ENCODE data around the gene CXCL3.

Gene CXCL3

DNA sequence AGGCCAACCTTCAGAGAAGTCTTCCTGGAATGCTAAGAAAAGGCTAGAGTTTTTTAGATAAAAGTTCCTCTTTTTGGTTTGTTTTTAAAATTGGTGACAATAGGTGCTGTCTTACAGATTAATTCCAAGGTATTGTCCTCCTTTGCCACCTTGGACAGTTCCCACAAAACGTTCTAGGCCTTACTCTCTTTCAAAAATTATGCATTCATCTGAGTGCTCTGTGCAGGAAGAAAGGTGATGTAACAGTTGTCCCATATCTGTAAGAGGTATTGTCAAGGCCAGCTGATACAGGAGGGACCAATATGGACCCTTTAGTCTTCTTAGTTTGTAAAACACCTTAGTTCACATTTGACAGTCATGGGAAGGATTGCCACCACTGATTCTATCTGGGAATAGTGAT is 24.2 kb downstream of the CXCL3 start:
- DNase-seq (ENCODE audit: low read depth): peak; percentile 10

DNA sequence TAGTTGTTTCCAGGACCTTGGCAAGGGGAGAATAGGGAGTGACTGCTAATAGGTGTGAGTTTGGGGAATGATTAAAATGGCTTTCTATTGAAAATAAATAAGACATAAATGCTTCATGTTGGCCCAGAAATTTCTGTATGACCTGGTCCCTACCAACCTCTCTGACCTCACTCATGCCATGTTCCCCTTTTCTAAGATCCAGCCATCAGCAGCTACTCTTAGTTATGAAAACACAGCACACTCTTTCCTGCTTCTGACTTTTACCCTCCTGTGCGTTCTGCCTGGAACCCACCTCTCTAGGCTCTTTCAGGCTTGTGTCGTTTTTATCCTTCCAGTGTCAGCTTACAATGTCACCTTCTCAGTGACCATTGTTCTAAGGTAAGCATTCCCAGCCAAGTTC is 25.2 kb downstream of the CXCL3 start:
- no peak for DNase-seq (ENCODE audit: low read depth)

DNA sequence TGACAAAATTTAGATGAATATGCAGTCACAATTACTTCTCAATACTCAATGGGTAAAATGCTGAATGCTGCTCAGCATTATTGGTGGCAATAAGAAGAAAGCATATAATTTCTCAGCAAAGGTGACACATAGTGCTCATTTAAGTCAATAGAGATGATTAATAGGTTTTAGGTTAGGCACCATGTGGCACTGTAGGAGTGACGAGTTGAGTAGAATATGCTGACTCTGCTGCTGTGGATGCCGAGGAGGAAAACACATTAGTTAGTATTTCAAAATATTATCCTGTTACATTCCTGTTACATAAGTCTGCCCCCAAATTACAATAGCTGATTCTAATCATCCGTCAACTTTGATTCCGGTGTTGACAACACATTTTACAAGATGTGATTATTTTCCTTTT is 26.4 kb downstream of the CXCL3 start:
- no peak for DNase-seq (ENCODE audit: low read depth)

DNA sequence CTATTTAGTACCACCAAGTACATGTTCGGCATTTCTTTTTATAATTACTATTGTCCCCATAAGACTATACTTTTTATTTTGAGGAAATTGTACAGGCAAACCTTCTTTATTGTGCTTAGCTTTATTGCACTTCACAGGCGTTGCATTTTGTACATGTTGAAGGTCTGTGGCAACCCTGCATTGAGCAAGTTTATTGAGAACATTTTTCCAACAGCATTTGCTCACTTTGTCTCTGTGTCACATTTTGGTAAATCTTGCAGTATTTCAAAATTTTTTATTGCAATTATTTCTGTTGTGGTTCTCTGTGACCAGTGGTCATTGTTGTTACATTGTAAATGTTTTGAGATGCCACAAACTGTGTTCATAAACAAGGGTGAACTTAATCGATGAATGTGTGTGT is 29.2 kb downstream of the CXCL3 start:
- DNase-seq (ENCODE audit: low read depth): no peak

DNA sequence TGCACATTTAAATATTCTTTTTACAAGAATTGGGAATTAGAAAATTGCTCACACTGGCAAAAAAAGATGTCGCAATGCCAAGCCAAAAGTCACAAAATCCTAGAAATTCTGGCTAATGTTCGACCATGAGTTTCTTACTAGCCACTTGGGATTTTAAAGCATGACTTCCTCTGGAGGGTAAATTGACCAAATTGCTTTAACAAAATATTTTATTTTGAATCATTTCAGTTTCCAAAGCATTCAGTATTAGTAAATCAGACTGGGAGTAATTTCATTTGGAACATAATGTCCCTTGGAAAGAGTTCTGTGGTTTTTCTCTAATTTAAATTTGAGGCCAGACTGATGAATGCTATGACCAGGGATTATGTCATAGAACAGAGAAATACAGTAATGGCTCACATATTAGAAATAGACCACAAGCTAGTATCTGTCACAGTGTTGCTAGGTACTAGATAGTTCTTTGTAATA is 32.4 kb downstream of the CXCL3 start:
- DNase-seq (ENCODE audit: low read depth): peak; percentile 73

DNA sequence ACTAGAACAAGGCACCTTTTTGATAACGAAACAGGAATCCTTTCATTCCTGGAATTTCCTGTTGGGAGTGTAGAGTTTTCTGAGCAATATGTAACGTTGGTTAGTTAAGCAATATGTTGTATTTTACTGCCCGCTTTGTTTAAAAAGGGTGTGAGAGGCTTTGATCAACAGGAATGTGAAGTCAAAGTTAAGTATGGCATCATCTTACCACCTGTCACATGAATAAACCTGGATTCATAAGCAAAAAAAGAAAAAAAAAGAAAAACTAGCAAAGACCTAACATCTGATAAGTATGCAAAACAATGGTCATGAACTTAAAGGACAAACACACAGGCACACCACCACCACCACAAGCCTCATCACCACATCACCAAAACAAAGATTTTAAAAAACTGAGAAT is 33.0 kb downstream of the CXCL3 start:
- peak; percentile 39 for DNase-seq (ENCODE audit: low read depth)

DNA sequence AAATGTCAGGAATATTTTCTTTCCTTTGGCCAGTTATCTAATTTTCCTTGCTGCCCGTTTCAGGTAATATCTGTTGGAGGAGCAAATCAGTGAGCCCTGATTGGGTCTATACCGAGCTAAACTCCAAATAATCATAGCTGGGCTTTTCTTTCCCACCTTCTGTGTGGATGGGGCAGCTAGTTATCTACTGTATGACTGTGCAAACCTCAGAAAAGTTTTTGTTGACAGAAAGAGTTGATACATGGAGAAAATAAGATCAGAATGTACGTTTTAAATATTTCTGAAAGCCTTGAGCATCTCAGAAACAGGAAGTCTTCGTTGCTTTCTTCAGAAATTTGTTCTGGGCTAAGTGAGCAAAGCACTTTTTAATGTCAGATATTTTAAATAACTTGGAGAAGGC is 33.8 kb downstream of the CXCL3 start:
- DNase-seq (ENCODE audit: low read depth): peak; percentile 47

DNA sequence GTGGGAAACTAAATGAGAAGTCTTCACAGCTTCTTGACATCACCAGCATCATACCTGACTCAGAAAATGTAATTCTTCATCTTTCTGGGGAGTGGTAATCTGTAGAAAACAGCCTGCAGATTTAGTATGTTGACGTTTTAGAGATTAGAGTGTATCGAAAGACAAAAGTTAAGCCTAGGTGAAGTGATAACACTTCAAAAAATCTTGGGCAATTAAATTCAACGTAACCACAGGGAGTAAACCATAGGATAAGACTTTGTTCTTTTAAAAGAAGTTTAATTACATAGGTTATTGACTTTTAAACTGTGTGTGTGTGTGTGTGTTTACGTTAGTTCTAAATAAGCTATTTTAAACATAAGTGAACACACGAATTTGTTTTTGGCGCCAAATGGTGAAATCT is 38.2 kb downstream of the CXCL3 start:
- DNase-seq (ENCODE audit: low read depth): no peak

DNA sequence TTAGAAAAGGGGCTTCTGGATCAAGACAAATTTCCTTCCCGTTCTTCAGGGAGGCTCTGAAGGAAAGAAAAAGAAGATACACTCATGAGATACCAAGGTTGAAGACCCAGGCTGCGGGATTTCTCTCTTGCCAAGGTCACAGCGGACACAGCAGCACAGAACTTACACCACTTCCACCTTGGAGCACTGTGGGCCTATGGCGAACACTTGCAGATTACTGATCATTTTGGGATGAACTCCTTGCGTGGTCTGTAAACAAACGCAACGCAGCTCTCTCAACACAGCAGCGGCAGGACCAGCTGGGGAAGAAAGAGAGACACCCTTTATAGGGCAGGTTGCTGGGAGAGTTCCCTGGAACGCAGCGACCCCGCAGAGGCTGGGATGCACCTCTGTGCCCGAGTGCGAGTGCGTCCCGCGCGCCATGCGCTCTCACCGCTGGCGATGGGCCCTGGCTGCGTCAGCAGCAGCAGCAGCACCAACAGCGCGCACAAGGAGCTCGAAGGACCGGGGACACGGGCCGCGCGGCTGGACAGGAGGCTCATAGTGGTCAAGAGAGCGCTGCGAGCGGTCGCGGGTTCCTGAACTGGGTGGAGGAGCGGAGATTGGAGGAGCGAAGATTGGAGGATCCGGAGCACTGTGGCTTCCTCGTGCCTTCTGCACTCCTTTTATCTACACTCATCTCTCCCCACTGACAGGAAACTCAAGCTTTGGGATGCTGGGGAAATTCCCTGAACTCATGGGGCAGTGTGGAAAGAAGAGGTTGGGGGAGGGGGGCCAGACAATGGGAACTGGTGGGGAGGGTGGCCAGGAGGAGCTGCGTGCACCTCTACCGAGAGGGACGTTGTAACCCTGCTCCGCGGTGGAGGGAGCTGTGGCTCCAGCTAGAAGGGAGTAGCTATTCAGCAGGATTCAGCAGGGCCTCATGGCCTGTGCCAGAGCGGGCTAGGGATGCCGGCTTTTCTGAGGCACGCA is 40.2 kb downstream of the CXCL3 start, which contains the start of gene CXCL5:
Gene CXCL5 (minus strand): TSS at position 638 of the 972 bp plus-strand sequence. CDS start 96 bp downstream, at position 542.
- DNase-seq (ENCODE audit: low read depth): peak; percentile 74

DNA sequence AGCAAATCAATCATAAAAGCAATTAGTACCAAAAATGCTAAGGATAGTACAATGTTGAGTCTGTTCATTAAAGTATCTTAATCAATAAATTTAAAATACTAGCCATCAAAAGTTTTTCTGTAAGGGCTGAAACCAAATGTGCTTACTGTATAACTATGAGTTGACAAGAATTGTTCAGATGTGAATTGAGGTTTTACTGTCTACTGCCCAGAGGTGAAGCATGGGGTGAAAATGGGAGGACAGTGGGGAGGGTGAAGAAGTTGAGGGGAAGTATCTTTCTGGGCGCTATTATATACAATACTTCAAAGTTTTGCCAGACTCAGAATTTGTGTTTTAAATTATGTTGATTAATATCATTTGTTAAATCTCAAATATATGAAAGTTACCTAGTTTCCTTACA is 46.4 kb downstream of the CXCL3 start:
- DNase-seq (ENCODE audit: low read depth): no peak

DNA sequence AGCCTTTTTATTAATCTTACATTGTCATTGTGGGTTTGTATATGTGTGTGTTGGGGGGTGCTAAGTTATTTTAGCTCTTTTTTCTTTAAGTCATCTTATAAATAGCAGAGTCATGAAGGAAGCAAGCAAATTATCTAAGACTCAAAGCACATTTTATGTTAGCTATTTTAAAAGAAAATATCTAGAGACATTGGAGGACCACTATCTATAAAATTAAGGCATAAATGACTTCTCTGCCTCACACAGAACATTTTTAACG is 46.8 kb downstream of the CXCL3 start:
- no peak for DNase-seq (ENCODE audit: low read depth)

DNA sequence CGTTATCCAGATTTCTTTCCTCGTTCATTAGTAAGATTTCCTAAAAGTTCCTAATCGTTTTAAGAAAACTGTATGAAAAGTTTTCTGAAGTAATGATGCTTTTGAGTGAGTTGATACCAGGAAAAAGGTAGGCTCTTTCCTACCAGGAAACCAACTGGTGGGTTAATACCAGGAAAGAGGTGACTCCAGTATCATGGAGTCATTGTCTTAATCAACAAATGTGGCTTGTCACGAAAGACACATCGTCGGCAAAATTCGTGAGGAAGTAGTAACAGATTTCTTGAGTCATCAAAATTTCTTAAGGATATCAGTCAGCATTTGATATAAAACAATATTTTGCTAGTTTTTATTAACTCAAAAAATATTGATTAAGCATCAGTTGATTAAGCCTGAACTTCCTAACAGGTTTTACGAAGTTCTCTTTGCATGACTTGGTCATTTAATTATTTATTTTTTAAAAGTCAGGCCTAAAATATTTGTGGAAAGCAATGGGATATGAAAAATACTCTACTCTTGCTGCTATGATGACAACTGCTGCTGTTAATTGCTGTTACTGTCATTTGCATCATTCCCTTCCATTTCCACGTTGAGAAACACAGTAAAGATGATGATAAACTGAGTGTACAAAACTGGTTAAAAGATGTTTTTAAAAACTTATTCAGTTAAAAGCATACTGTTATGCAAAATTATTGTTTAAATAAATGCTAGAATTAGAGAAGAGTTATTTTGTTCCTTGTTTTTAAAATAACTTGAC is 47.3 kb downstream of the CXCL3 start:
- DNase-seq (ENCODE audit: low read depth): no peak

DNA sequence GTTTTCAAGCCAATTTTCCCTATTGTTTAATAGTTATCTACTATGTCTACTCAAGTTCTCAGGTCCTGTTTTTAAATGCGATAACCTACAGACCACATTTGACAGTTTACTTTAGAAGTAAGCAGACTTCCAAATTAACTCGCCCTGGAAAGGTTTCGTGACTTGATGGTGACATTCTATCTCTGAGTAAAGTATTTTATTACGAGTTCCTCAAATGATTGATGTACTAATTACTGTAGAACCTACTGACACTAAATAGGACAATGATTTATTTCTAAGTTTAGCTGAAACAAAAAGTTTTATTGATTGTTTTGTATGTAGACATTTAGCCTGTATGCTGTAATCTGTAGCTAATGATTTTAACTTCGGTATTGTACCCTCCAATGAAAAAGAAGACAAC is 48.6 kb downstream of the CXCL3 start:
- no peak for DNase-seq (ENCODE audit: low read depth)

DNA sequence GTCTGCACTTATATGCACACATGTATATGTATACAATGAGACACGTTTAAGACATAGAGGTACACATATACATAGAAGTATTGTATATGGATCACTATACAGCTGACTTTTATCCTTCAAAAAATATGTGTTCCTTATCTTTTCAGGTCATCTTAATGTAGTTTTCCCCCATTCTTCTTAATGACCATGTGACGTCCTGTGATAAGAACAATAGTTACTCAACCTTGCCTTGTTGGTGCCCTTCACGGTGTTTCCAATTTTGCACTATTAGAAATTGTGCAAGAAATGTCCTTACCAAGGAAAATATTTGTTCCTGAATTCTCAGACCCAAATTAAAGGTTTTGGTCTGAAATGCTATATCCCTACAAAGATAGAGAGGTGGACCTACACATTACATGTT is 49.5 kb downstream of the CXCL3 start:
- DNase-seq (ENCODE audit: low read depth): no peak

DNA sequence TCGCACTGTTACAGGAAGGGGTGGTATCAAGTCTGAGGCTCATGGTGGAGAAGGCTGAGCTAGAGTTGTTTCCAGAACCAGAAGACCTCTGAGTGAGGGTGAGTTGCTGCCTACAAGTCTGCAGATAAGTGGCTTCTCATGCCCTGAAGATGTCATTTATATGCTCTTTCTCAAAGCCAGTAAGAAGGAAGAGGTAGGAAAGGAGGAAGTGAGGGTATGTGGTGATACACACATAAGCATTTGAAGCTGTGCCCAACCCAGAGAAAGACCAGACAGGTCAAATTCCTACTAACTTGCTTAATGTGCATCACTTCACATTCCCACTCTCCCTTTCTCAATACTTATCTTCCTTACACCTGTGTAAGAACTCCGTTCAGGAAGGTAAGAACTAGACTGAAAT is 50.4 kb downstream of the CXCL3 start, which contains the start of gene PPBP:
Gene PPBP (minus strand): TSS at position 130 of the 400 bp plus-strand sequence. CDS start 87 bp downstream, at position 43.
- no peak for DNase-seq (ENCODE audit: low read depth)

All from iris pigment epithelial cell (primary cell).